IPS-18a (cell line): ENCODE results near the gene GYPA.
"Not testable (repeated sequence)": the region's sequence is repeated elsewhere in the genome, so short reads cannot be mapped to it uniquely, and the experiment has no call there.

Experiments used
- H3K27ac ChIP-seq: one replicate; pipeline ENCODE4 v1.5.1; 2013; ENCODE audit warnings: low read length
- H3K27me3 ChIP-seq: one replicate; pipeline ENCODE4 v1.6.1; 2013; ENCODE audit warnings: mild to moderate bottlenecking, low read length; ENCODE audit not compliant: control insufficient read depth, insufficient read depth
- H3K36me3 ChIP-seq: one replicate; pipeline ENCODE4 v1.6.1; 2013; ENCODE audit warnings: low read depth, low read length; ENCODE audit not compliant: control insufficient read depth
- H3K4me1 ChIP-seq: one replicate; pipeline ENCODE4 v1.6.1; 2013; ENCODE audit warnings: low read depth, low read length; ENCODE audit not compliant: control insufficient read depth
- H3K4me3 ChIP-seq: one replicate; pipeline ENCODE4 v1.5.1; 2013; ENCODE audit warnings: low read length
- H3K9ac ChIP-seq: one replicate; pipeline ENCODE4 v1.6.1; 2013; ENCODE audit warnings: mild to moderate bottlenecking, low read length, moderate library complexity
- H3K9me3 ChIP-seq: one replicate; pipeline ENCODE4 v1.6.1; 2013; ENCODE audit warnings: low read depth, low read length; ENCODE audit not compliant: control insufficient read depth

The GYPA gene

DNA sequence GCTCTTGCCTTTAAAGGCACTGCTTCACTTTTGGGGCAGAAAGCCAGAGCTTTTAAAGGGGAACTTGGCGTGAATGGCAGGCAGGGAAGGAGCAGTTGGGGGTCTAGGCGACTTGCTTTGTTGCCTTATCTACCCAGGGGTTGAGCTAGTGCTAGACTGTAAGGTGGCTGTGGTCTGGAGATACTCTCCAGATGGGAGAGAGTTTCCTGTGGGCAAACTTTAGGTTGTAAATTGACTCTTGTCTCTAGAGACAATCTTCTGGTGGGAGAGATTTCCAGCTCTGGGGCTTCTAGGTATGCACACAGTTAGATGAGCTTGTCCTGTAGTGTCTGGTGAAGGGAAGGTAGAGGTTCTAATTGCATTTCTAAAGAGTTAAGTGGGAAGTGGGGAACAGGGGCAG is 61.8 kb downstream of the GYPA start:
- H3K27ac ChIP-seq, H3K9me3 ChIP-seq, H3K4me3 ChIP-seq, H3K4me1 ChIP-seq, H3K9ac ChIP-seq, H3K36me3 ChIP-seq, H3K27me3 ChIP-seq: not testable (repeated sequence)

DNA sequence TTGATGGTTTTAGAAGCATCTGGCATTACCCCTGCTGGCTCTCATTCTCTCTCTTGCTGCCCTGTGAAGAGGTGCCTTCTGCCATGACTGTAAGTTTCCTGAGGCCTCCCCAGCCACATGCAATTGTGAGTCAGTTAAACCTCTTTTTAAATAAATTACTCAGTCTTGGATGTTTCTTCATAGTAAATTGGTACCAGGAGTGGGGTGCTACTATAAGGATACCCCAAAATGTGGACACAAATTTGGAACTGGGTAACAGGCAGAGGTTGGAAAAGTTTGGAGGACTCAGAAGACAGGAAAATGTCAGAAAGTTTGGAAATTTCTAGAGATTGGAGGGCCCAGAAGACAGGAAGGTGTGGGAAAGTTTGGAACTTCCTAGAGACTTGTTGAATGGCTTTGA is 79.0 kb downstream of the GYPA start:
- not testable (repeated sequence) for H3K27me3 ChIP-seq, H3K4me3 ChIP-seq, H3K4me1 ChIP-seq, H3K9me3 ChIP-seq, H3K36me3 ChIP-seq, H3K27ac ChIP-seq, H3K9ac ChIP-seq

DNA sequence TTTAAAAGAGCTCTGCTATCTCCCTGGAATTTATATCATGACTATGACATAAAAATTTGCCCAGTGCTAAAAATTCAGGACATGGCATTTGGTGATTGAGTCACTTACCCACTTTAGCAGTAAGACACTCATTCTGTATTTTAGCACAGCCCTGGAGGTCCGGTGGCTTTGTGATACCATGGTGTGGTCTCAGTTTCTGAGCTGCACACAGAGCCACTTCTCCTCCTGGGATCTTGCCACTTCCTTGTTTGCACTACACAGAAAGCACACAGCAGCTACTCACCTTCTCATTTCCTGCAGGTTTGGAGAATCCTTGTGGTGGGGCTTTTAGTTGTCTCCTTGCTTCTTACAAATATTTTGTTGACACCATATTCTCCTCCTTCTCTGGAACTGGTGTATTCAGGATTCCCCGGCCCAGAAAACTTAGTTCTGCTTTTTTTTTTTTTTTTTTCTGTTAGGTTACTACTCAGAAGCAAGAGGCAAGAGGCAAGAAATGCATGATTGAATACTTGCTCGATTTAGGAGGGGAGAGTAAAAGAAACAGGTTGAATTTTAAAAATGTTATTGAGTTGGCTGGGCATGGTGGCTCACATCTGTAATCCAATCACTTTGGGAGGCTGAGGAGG is 80.2 kb downstream of the GYPA start:
- not testable (repeated sequence) for H3K4me1 ChIP-seq, H3K27ac ChIP-seq, H3K27me3 ChIP-seq, H3K36me3 ChIP-seq, H3K4me3 ChIP-seq, H3K9me3 ChIP-seq, H3K9ac ChIP-seq
